ENCODE results near the gene AP1M1.

DNA sequence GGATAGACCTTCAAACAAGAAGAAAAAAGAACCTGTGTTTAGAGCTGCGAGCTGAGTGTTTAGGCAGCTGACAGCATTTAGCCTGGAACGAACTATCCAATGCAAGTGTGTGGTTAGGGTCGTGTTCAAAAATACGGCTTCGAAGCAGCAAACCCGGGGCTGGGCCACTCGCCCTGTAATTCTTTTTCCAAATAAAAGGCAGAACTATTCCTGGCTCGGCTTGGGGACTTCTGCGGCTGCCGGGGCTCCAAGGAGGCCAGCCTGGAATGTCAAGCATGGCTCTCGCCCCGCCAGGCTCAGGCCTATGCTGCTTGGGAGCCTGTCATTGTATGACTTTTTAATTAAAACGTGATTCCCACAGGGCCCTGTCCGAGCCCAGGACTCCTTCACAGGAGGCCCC, 75.2 kb downstream of the AP1M1 start:
- TF ChIP-seq, protein P1, sequence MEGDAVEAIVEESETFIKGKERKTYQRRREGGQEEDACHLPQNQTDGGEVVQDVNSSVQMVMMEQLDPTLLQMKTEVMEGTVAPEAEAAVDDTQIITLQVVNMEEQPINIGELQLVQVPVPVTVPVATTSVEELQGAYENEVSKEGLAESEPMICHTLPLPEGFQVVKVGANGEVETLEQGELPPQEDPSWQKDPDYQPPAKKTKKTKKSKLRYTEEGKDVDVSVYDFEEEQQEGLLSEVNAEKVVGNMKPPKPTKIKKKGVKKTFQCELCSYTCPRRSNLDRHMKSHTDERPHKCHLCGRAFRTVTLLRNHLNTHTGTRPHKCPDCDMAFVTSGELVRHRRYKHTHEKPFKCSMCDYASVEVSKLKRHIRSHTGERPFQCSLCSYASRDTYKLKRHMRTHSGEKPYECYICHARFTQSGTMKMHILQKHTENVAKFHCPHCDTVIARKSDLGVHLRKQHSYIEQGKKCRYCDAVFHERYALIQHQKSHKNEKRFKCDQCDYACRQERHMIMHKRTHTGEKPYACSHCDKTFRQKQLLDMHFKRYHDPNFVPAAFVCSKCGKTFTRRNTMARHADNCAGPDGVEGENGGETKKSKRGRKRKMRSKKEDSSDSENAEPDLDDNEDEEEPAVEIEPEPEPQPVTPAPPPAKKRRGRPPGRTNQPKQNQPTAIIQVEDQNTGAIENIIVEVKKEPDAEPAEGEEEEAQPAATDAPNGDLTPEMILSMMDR (conservative IDR thresholded peaks at IDR 0.05 in 1 of 2, IDR thresholded peaks at IDR 0.05 in 1 of 2; ENCODE audit: low read depth in 1 of 2, low read length in 2 of 2), result no peak
- TF ChIP-seq EZH2 (IDR thresholded peaks at IDR 0.05; ENCODE audit: low read length, missing control alignments), result no peak

Data from fibroblast of lung (primary cell).